Kasumi-1 (cell line): ENCODE results near the gene DEXI.
A peak's percentile ranks its signal among the peaks of the same experiment; 100 is the strongest.

ENCODE experiments used
- DNase-seq, 2 experiments: peaks; one replicate each; lab custom pipeline; 2025; lab: John Stamatoyannopoulos, UW

DEXI gene

GRCh38 chr16:10942352-10943063, at the start of gene DEXI:
TSS of gene DEXI (minus strand) at chr16:10942468. CDS start at chr16:10942005, 463 bp downstream.
- peak; percentile 56 for DNase-seq

GRCh38 chr16:10990378-10990777, 48.1 kb upstream of the DEXI start:
- no peak for DNase-seq

- DNase-seq, result no peak
Measured at GRCh38 chr16:10989559-10989958, 47.3 kb upstream of the DEXI start.

- no peak for DNase-seq
Measured at GRCh38 chr16:10988879-10989278, 46.6 kb upstream of the DEXI start.

GRCh38 chr16:10988164-10988803, 46.0 kb upstream of the DEXI start:
- peak in 1 of 2 experiments; percentile 0 for DNase-seq

GRCh38 chr16:10987361-10988163, 45.3 kb upstream of the DEXI start:
- DNase-seq, result no peak

- no peak for DNase-seq
Measured at GRCh38 chr16:10984509-10984908, 42.2 kb upstream of the DEXI start.

GRCh38 chr16:10983159-10983558, 40.9 kb upstream of the DEXI start:
- DNase-seq, result no peak

GRCh38 chr16:10982465-10983150, 40.3 kb upstream of the DEXI start:
- DNase-seq, result no peak

- peak; percentile 11 to 35 for DNase-seq
Measured at GRCh38 chr16:10981697-10982216, 39.5 kb upstream of the DEXI start.

- DNase-seq, result no peak
Measured at GRCh38 chr16:10980813-10981212, 38.5 kb upstream of the DEXI start.

- no peak for DNase-seq
Measured at GRCh38 chr16:10979717-10980601, 37.7 kb upstream of the DEXI start.

- DNase-seq, result no peak
Measured at GRCh38 chr16:10978871-10979446, 36.7 kb upstream of the DEXI start.

GRCh38 chr16:10978124-10978523, 35.9 kb upstream of the DEXI start:
- DNase-seq, result no peak

- DNase-seq, result no peak
Measured at GRCh38 chr16:10976634-10977033, 34.4 kb upstream of the DEXI start.

GRCh38 chr16:10972819-10973464, 30.7 kb upstream of the DEXI start:
- DNase-seq, result no peak

GRCh38 chr16:10972108-10972818, 30.0 kb upstream of the DEXI start:
- no peak for DNase-seq

GRCh38 chr16:10971560-10971961, 29.3 kb upstream of the DEXI start:
- DNase-seq, result peak; percentile 28 to 45

- DNase-seq, result no peak
Measured at GRCh38 chr16:10970065-10970464, 27.8 kb upstream of the DEXI start.
